DOHH2 (cell line): ENCODE measurements around the gene NAIF1.

Source experiments
- H3F3A ChIP-seq: fragments of 200-600 bp; sonication (generic), shearing (Covaris generic); 2 replicates; pipeline ENCODE4 v1.6.0; 2016; ENCODE audit warnings: antibody characterized with exemption, mild to moderate bottlenecking; ENCODE audit not compliant: control insufficient read depth, insufficient read depth
- H3K27ac ChIP-seq: fragments of 200-600 bp; sonication (generic); 2 replicates; pipeline ENCODE4 v1.5.1; 2014; ENCODE audit warnings: low read depth, mild to moderate bottlenecking, low read length, moderate library complexity
- H3K27me3 ChIP-seq: fragments of 200-600 bp; sonication (generic); 2 replicates; pipeline ENCODE4 v1.6.1; 2014; ENCODE audit warnings: mild to moderate bottlenecking, low read length, mixed read lengths; ENCODE audit not compliant: control insufficient read depth
- H3K36me3 ChIP-seq: fragments of 200-600 bp; sonication (generic); 2 replicates; pipeline ENCODE4 v1.6.1; 2014; ENCODE audit warnings: mild to moderate bottlenecking, low read length, moderate library complexity, mixed read lengths; ENCODE audit not compliant: control insufficient read depth
- H3K4me1 ChIP-seq: fragments of 200-600 bp; sonication (generic); 2 replicates; pipeline ENCODE4 v1.6.1; 2014; ENCODE audit warnings: mild to moderate bottlenecking, low read length, mixed read lengths; ENCODE audit not compliant: control insufficient read depth
- H3K4me2 ChIP-seq: fragments of 200-600 bp; sonication (generic); 2 replicates; pipeline ENCODE4 v1.6.0; 2014; ENCODE audit warnings: mild to moderate bottlenecking, low read length, moderate library complexity
- H3K4me3 ChIP-seq: fragments of 200-600 bp; sonication (generic); 2 replicates; pipeline ENCODE4 v1.5.1; 2014; ENCODE audit warnings: mild to moderate bottlenecking, low read length, mixed read lengths
- H3K79me2 ChIP-seq: fragments of 200-600 bp; sonication (generic); 2 replicates; pipeline ENCODE4 v1.6.1; 2014; ENCODE audit warnings: mild to moderate bottlenecking, low read length, mixed read lengths; ENCODE audit not compliant: control insufficient read depth
- H3K9me2 ChIP-seq: fragments of 200-600 bp; sonication (generic); replicated peaks from 2 replicates; pipeline ENCODE4 v1.6.1; 2014; ENCODE audit warnings: mild to moderate bottlenecking, low read length, mixed read lengths; ENCODE audit not compliant: control insufficient read depth
- H3K9me3 ChIP-seq: fragments of 200-600 bp; sonication (generic); 2 replicates; pipeline ENCODE4 v1.6.1; 2014; ENCODE audit warnings: antibody characterized with exemption, low read length, mixed read lengths; ENCODE audit not compliant: control insufficient read depth, insufficient read depth
- H4K20me1 ChIP-seq: fragments of 200-600 bp; sonication (generic); 2 replicates; pipeline ENCODE4 v1.6.0; 2014; ENCODE audit warnings: low read depth, mild to moderate bottlenecking, antibody characterized with exemption, low read length, moderate library complexity; ENCODE audit not compliant: control insufficient read depth, insufficient read depth
- CTCF ChIP-seq: fragments of 200-600 bp; sonication (generic); IDR thresholded peaks from one replicate; pipeline ENCODE4 v1.5.1; 2014; ENCODE audit warnings: antibody characterized with exemption, mild to moderate bottlenecking, low read depth, low read length; ENCODE audit not compliant: poor library complexity, severe bottlenecking
- EZH2phosphoT487 ChIP-seq: fragments of 200-600 bp; sonication (generic); IDR thresholded peaks from 2 replicates; pipeline ENCODE4 v1.6.1; 2017; ENCODE audit warnings: borderline replicate concordance, mild to moderate bottlenecking, antibody characterized with exemption, low read length, moderate library complexity, mixed read lengths

The NAIF1 gene

DNA sequence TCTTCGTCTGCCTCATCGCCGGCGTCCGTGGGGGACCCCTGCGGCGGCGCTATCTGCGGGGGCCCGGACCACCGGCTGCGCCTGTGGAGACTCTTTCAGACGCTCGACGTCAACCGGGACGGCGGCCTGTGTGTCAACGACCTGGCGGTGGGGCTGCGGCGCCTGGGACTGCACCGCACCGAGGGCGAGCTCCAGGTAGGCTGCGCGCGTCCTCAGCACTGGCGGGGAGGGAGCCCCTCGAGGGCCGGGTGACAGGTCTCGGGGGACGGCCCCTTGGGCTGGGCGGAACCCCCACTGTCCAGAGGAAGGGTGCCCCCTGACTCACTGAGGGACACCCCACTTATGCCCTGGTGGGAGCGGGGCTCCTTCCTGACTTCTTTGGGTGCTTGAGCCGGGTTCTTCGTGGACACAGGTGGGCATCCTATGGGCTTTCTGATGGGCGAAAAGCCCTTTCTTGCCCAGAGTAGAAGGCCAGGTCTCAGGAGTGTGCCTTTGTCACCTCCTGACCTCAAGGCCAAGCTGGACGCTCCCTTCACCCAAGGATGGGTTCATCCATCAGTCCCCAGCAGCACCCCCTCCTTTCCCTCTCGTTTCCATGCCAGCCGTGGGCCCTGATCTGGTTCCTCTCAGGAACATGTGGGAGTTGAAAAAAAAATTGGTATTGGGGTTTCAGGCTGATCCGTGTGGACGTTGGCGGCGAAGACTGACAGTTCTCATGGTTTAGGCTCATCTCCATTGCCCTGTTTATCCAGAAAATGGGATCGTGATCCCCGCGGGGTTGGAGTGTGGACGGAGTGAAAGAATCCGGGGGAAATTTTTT lies 1.5 kb upstream of the NAIF1 start:
- peaks cover 7% of the 10 kb centered on the region; the same call in 1 of the 2 replicates for H3K36me3 ChIP-seq
- H3K4me1 ChIP-seq, result peaks cover 59% of the 10 kb centered on the region
- peak overlapping the region; percentile 84 for H3K4me3 ChIP-seq
- peaks cover 67% of the 10 kb centered on the region for H3K79me2 ChIP-seq
- H3K27ac ChIP-seq, result peak overlapping the region; percentile 42
- no peaks in the 10 kb centered on the region for H3K9me2 ChIP-seq
- peaks cover 29% of the 10 kb centered on the region for H3F3A ChIP-seq
- peak overlapping the region; percentile 92 for H3K4me2 ChIP-seq
- no peaks in the 10 kb centered on the region for H3K27me3 ChIP-seq
- no peak for TF ChIP-seq EZH2phosphoT487
- no peak for TF ChIP-seq CTCF
- H3K9me3 ChIP-seq, result no peaks in the 10 kb centered on the region
- H4K20me1 ChIP-seq, result no peaks in the 10 kb centered on the region

DNA sequence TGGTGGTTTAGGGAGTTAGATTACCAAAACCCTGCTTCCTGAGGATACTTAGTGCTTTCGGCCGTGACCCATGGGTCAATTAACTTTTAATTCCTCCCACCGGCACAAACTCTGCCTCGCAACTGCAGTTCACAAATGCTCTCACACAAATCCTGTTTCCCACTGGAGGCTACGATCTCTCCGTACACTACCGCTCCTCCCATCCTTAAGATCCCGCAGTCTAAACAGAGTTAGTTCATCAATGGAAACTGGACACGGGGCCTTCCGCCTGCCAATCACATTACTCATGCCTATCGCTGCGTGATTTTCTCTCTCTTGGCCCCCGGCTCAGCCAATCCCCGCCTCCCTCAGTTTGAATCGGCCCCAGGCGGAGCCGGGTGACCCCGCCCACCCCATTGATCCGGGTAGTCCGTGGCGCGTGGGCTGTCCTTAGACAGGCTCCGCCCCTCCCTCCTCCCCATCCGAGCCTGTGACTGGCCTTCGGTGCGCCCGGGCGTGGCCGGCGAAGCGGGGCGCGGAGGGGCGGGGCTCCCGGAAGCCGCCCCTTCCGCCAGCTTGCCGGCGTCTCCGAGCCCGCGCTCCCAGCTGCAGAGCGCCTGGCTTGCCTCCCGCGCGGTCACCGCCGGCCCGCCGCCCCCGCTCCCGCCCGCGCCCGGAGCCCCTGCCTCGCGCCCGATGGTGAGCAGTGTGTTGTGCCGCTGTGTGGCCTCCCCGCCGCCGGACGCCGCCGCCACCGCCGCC lies 695 bp upstream of the NAIF1 start, which contains the start of gene SLC25A25:
SLC25A25 (plus strand) TSS at position 588 of the 741 bp plus-strand sequence; CDS start at position 676, 88 bp downstream.
- Histone ChIP-seq H3K27ac (peak within 1 kb of the TSS; percentile 94), H3K27me3 (no peaks in the 10 kb centered on the region), H3K9me2 (no peaks in the 10 kb centered on the region), H3K9me3 (no peaks in the 10 kb centered on the region), H3K36me3 (peaks cover 10% of the 10 kb centered on the region), H3F3A (peaks cover 23% of the 10 kb centered on the region), H3K79me2 (peaks cover 59% of the 10 kb centered on the region), H3K4me3 (peak within 1 kb of the TSS; percentile 96), H4K20me1 (no peaks in the 10 kb centered on the region), H3K4me1 (peaks cover 52% of the 10 kb centered on the region), H3K4me2 (peak within 1 kb of the TSS; percentile 98)
- TF ChIP-seq CTCF, result no peak
- TF ChIP-seq EZH2phosphoT487, result no peak

DNA sequence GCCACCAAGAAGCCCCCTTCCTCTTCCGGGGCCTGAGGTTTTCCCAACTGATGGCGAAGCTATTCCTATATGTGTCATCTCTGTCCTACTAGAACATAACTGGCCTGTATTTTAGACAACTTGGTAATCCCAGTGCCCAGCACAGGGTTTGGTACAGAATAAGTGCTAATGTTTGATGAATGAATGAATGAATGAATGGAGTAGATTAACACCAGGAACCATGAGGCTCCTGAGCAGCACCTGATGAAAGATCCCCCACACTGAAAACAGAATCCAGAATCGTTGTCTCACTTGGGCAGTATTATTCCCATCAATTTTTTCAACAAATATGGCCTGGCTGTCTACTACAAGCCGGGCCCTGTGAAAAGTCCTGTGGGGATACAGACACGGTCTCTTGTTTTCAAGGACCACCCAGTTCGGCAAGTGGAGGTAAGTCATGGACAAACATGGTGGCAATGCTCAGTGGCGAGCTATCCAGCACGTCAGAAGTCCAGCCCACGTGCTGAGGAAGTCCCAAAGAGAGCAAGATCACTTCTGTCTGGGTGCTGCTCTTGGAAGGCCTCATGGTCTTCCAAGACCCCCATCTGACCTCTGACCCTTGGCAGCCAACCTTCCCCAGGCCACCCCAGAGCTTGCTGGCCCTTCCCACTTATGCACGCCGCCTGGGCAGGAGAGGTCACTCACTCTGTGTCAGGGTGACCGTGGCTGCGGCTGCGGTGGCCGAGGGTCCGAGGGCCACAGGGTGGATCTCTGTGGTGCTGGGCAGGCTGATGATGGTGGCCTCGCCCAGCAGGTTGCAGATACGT lies 1.0 kb downstream of the NAIF1 start:
- no peak for TF ChIP-seq EZH2phosphoT487
- no peak for TF ChIP-seq CTCF
- H4K20me1 ChIP-seq, result no peaks in the 10 kb centered on the region
- H3K27ac ChIP-seq, result no peak overlapping the region
- no peaks in the 10 kb centered on the region for H3K9me3 ChIP-seq
- H3F3A ChIP-seq, result peaks cover 9% of the 10 kb centered on the region; the same call in 1 of the 2 replicates
- H3K4me3 ChIP-seq, result peak overlapping the region; percentile 96
- no peaks in the 10 kb centered on the region for H3K27me3 ChIP-seq
- H3K9me2 ChIP-seq, result no peaks in the 10 kb centered on the region
- peaks cover 39% of the 10 kb centered on the region for H3K4me1 ChIP-seq
- peak overlapping the region; percentile 98 for H3K4me2 ChIP-seq
- peaks cover 46% of the 10 kb centered on the region for H3K79me2 ChIP-seq
- H3K36me3 ChIP-seq, result peaks cover 18% of the 10 kb centered on the region
